NT2/D1 (cell line): ENCODE data around the gene APOA5.

Source experiments
- SUZ12 ChIP-seq: IDR thresholded peaks from 2 replicates; pipeline ENCODE4 v1.6.1; 2011; ENCODE audit not compliant: insufficient read length, insufficient read depth; ENCODE audit errors: extremely low read depth
- YY1 ChIP-seq: IDR thresholded peaks from 2 replicates; pipeline ENCODE4 v1.6.1; 2011; ENCODE audit not compliant: insufficient read length, insufficient read depth

DNA sequence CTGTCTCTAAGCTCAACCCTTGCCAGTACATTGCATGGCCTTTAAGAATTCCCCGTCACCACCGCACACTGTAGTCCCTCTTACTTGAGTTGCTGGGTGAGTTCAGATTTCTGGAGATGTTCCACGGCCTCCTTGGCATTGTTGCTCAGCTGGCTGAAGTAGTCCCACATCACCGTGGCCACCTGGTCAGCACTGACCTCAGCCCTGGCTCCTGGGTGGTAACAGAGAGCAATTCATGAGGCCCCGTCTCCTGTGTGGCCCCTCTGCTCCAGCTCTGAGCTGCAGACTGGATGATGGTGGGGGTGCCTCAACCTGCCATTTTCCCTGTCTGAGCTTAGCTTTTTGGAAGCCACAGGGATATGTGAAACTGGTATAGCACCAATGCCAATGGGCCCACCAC is 30.9 kb upstream of the APOA5 start:
- no peak for TF ChIP-seq YY1
- TF ChIP-seq SUZ12, result no peak
